HG02884 (cell line): Measurements from ENCODE around the gene SLC1A2.

Experiments used
- ATAC-seq: cut with Tn5 transposase; IDR thresholded peaks from one replicate; pipeline ENCODE4 v1.9.1; 2021; ENCODE audit warnings: mild to moderate bottlenecking, moderate library complexity; ENCODE audit not compliant: unreplicated experiment

The SLC1A2 gene

GRCh38 chr11:35414311-35414710, 5.0 kb downstream of the SLC1A2 start:
- no peak for ATAC-seq

- no peak for ATAC-seq
Observed at GRCh38 chr11:35413598-35413997, 5.8 kb downstream of the SLC1A2 start.

- no peak for ATAC-seq
Observed at GRCh38 chr11:35412285-35412684, 7.1 kb downstream of the SLC1A2 start.

- no peak for ATAC-seq
Observed at GRCh38 chr11:35407041-35407440, 12.3 kb downstream of the SLC1A2 start.

- ATAC-seq = no peak
Observed at GRCh38 chr11:35404388-35404775, 15.0 kb downstream of the SLC1A2 start.

- no peak for ATAC-seq
Observed at GRCh38 chr11:35403765-35404387, 15.5 kb downstream of the SLC1A2 start.

GRCh38 chr11:35402751-35403660, 16.4 kb downstream of the SLC1A2 start:
- no peak for ATAC-seq

GRCh38 chr11:35398881-35399280, 20.5 kb downstream of the SLC1A2 start:
- no peak for ATAC-seq

- ATAC-seq = no peak
Observed at GRCh38 chr11:35394941-35395340, 24.4 kb downstream of the SLC1A2 start.

GRCh38 chr11:35393098-35393497, 26.3 kb downstream of the SLC1A2 start:
- ATAC-seq = no peak

GRCh38 chr11:35391922-35392688, 27.3 kb downstream of the SLC1A2 start:
- no peak for ATAC-seq

GRCh38 chr11:35390737-35391682, 28.3 kb downstream of the SLC1A2 start:
- ATAC-seq = peak; percentile 87

GRCh38 chr11:35389897-35390465, 29.4 kb downstream of the SLC1A2 start:
- no peak for ATAC-seq

GRCh38 chr11:35389112-35389511, 30.2 kb downstream of the SLC1A2 start:
- no peak for ATAC-seq

GRCh38 chr11:35388061-35388460, 31.3 kb downstream of the SLC1A2 start:
- no peak for ATAC-seq

- no peak for ATAC-seq
Observed at GRCh38 chr11:35387111-35387982, 32.0 kb downstream of the SLC1A2 start.

GRCh38 chr11:35383953-35384352, 35.4 kb downstream of the SLC1A2 start:
- ATAC-seq = no peak

- no peak for ATAC-seq
Observed at GRCh38 chr11:35381709-35382322, 37.5 kb downstream of the SLC1A2 start.

- ATAC-seq = no peak
Observed at GRCh38 chr11:35380603-35381002, 38.8 kb downstream of the SLC1A2 start.
